DND-41 (cell line): ENCODE data around the gene DPH6.

Experiments used
- ATAC-seq: fragments of 200-7000 bp; cut with Tn5 transposase; 3 replicates; pipeline ENCODE4 v1.9.1; 2021; ENCODE audit warnings: low read depth; ENCODE audit not compliant: insufficient read depth
- DNase-seq: peaks from one replicate; pipeline ENCODE4 v3.0.0-alpha.2; 2020
- H2AFZ ChIP-seq: 2 replicates; pipeline ENCODE4 v1.6.0; 2012; ENCODE audit warnings: low read depth, low read length
- H3K27ac ChIP-seq: 2 replicates; pipeline ENCODE4 v1.5.1; 2012; ENCODE audit warnings: low read length, inconsistent platforms
- H3K27me3 ChIP-seq: fragments of 200-600 bp; sonication (generic); 2 replicates; pipeline ENCODE4 v1.6.0; 2012; ENCODE audit warnings: low read length, mild to moderate bottlenecking, inconsistent platforms; ENCODE audit not compliant: insufficient read depth, poor library complexity
- H3K36me3 ChIP-seq: 2 replicates; pipeline ENCODE4 v1.5.1; 2012; ENCODE audit warnings: low read length, inconsistent platforms; ENCODE audit not compliant: insufficient read depth
- H3K4me1 ChIP-seq: 2 replicates; pipeline ENCODE4 v1.5.1; 2012; ENCODE audit warnings: mild to moderate bottlenecking, low read length; ENCODE audit not compliant: insufficient read depth
- H3K4me2 ChIP-seq: 2 replicates; pipeline ENCODE4 v1.6.0; 2012; ENCODE audit warnings: mild to moderate bottlenecking, moderate library complexity, low read length, inconsistent platforms; ENCODE audit not compliant: insufficient read depth
- H3K4me3 ChIP-seq, 2 experiments: fragments of 200-600 bp in 1 of 2; shearing (Covaris generic) in 1 of 2; 2 replicates each; pipeline ENCODE4 v1.5.1; 2012 to 2016; ENCODE audit warnings: inconsistent platforms in 2 of 2, low read length in 2 of 2, mild to moderate bottlenecking in 2 of 2, low read depth in 1 of 2, moderate library complexity in 1 of 2
- H3K79me2 ChIP-seq: 2 replicates; pipeline ENCODE4 v1.6.0; 2012; ENCODE audit warnings: low read length, inconsistent platforms; ENCODE audit not compliant: insufficient read depth
- H3K9ac ChIP-seq: 2 replicates; pipeline ENCODE4 v1.6.0; 2012; ENCODE audit warnings: low read depth, mild to moderate bottlenecking, inconsistent platforms, low read length, moderate library complexity
- H3K9me3 ChIP-seq: 2 replicates; pipeline ENCODE4 v1.5.1; 2012; ENCODE audit warnings: low read length, moderate library complexity, mild to moderate bottlenecking, inconsistent platforms; ENCODE audit not compliant: insufficient read depth, severe bottlenecking
- H4K20me1 ChIP-seq: 2 replicates; pipeline ENCODE4 v1.6.0; 2012; ENCODE audit warnings: low read length; ENCODE audit not compliant: insufficient read depth
- CTCF ChIP-seq: IDR thresholded peaks from 2 replicates; pipeline ENCODE4 v1.5.1; 2012; ENCODE audit warnings: borderline replicate concordance, low read length, moderate library complexity, mild to moderate bottlenecking; ENCODE audit not compliant: poor library complexity, severe bottlenecking; ENCODE audit errors: extremely low read depth
- EZH2 ChIP-seq: IDR thresholded peaks from 3 replicates; pipeline ENCODE4 v1.6.1; 2012; ENCODE audit warnings: borderline replicate concordance, low read depth, mild to moderate bottlenecking, moderate library complexity, low read length, inconsistent platforms; ENCODE audit not compliant: severe bottlenecking

DPH6 gene

GRCh38 chr15:35427091-35427490 is 118.9 kb downstream of the DPH6 start:
- DNase-seq (no peak), ATAC-seq (no peak)
- no peak overlapping the region for H3K4me2 ChIP-seq

GRCh38 chr15:35410775-35411174 is 135.2 kb downstream of the DPH6 start:
- Histone ChIP-seq H3K79me2 (no peaks in the 10 kb centered on the region), H3K9me3 (no peaks in the 10 kb centered on the region), H3K36me3 (no peaks in the 10 kb centered on the region), H3K4me1 (no peaks in the 10 kb centered on the region), H2AFZ (no peak overlapping the region), H3K27me3 (no peaks in the 10 kb centered on the region), H4K20me1 (no peaks in the 10 kb centered on the region), H3K4me2 (no peak overlapping the region), H3K27ac (no peak overlapping the region), H3K4me3 (no peak overlapping the region), H3K9ac (no peak overlapping the region)
- ATAC-seq (no peak), DNase-seq (no peak)
- TF ChIP-seq EZH2 (no peak), CTCF (no peak)

More at GRCh38 chr15:35427091-35427490, 118.9 kb downstream of the DPH6 start:
- no peaks in the 10 kb centered on the region for H3K79me2 ChIP-seq
- no peaks in the 10 kb centered on the region for H3K27me3 ChIP-seq
- no peak overlapping the region for H3K9ac ChIP-seq
- no peaks in the 10 kb centered on the region for H3K4me1 ChIP-seq
- no peak overlapping the region for H3K4me3 ChIP-seq
- no peaks in the 10 kb centered on the region for H3K9me3 ChIP-seq
- H4K20me1 ChIP-seq, result no peaks in the 10 kb centered on the region
- TF ChIP-seq CTCF (no peak), EZH2 (no peak)
- no peak overlapping the region for H2AFZ ChIP-seq
- H3K27ac ChIP-seq, result no peak overlapping the region
- H3K36me3 ChIP-seq, result no peaks in the 10 kb centered on the region

- Histone ChIP-seq H3K79me2 (no peaks in the 10 kb centered on the region), H3K4me1 (no peaks in the 10 kb centered on the region), H3K27ac (no peak overlapping the region), H4K20me1 (no peaks in the 10 kb centered on the region), H2AFZ (no peak overlapping the region), H3K36me3 (no peaks in the 10 kb centered on the region), H3K9ac (no peak overlapping the region), H3K4me3 (no peak overlapping the region), H3K9me3 (no peaks in the 10 kb centered on the region), H3K27me3 (no peaks in the 10 kb centered on the region), H3K4me2 (no peak overlapping the region)
- TF ChIP-seq CTCF, result no peak
- TF ChIP-seq EZH2, result no peak
- DNase-seq (no peak), ATAC-seq (no peak)
Measured at GRCh38 chr15:35399901-35400300, 146.1 kb downstream of the DPH6 start.

GRCh38 chr15:35397027-35397426 is 148.9 kb downstream of the DPH6 start:
- Histone ChIP-seq H3K9me3 (no peaks in the 10 kb centered on the region), H3K27ac (no peak overlapping the region), H3K27me3 (no peaks in the 10 kb centered on the region), H3K79me2 (no peaks in the 10 kb centered on the region), H3K36me3 (no peaks in the 10 kb centered on the region), H3K9ac (no peak overlapping the region), H3K4me1 (no peaks in the 10 kb centered on the region), H3K4me3 (no peak overlapping the region), H3K4me2 (no peak overlapping the region), H4K20me1 (no peaks in the 10 kb centered on the region), H2AFZ (no peak overlapping the region)
- ATAC-seq, result no peak
- no peak for TF ChIP-seq EZH2
- TF ChIP-seq CTCF, result no peak
- DNase-seq, result no peak
